ENCODE results near the gene RIPK4.
"Not testable (repeated sequence)": the region's sequence is repeated elsewhere in the genome, so short reads cannot be mapped to it uniquely, and the experiment has no call there.

Gene RIPK4

DNA sequence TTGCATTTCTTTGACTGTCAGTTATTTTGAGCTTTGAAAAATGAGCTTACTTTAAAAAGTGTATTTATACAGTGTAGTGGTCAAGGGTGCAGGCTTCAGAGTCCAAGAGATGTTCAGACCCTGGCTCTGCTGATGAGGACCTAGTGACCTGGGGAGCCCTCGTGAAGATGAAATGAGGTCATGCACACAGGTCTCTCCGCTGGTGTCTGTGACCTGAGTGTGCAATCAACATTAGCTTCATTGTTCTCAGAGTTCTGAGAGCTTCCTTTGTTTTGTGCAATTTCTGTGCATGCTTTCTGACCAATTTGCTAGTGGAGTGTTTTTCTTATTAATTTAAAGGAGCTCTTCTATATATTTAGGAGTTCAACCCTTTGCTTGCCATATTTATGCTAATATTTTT lies 71.3 kb downstream of the RIPK4 start:
- H3K27ac Mint-ChIP-seq, result no peak overlapping the region
- no peaks in the 10 kb centered on the region for H3K4me1 Mint-ChIP-seq (ENCODE audit: low read depth in 2 of 2)
- ATAC-seq (replicated peaks), result no peak
- H3K27me3 Mint-ChIP-seq, result peaks cover 31 to 87% of the 10 kb centered on the region in 2 donors
- H3K9me3 Mint-ChIP-seq, result no peaks in the 10 kb centered on the region
- no peaks in the 10 kb centered on the region for H3K36me3 Mint-ChIP-seq (ENCODE audit: insufficient read depth)
- DNase-seq, result no peak
- H3K4me3 Mint-ChIP-seq, result no peak overlapping the region

DNA sequence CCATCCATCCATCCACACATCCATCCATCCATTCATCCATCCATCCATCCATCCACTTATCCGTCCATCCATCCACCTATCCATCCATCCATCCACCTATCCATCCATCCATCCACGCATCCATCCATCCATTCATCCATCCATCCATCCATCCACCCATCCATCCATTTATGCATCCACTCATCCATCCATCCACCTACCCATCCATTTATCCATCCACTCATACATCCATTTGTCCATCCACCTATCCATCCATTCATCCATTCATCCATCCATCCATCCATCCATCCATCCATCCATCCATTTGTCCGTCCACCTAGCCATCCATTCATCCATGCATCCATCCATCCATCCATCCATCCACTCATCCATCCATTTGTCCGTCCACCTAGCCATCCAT lies 72.8 kb downstream of the RIPK4 start:
- H3K27ac Mint-ChIP-seq; H3K4me3 Mint-ChIP-seq; ATAC-seq (replicated peaks); H3K9me3 Mint-ChIP-seq; H3K36me3 Mint-ChIP-seq (ENCODE audit: insufficient read depth); H3K4me1 Mint-ChIP-seq (ENCODE audit: low read depth in 2 of 2); DNase-seq: not testable (repeated sequence)
- H3K27me3 Mint-ChIP-seq, result peaks cover 21 to 73% of the 10 kb centered on the region in 2 donors

DNA sequence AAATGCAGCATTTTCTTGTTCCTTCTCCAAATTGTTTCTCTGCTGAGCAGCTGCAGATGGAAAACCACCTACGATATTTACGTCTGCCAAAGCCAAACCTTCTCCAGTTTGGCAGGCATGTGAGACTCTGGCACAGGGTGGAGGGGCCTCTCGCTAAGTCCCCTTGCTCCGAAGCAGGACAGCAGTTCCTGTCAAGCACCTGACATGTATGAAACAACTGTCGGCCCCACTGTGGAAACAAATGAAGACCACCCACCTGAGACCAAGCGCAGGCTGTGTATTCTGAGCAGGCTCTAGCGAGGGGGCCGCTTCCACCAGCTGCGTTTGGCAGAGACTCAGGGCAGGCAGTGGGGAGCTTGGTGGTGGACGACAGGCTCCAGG lies 74.7 kb downstream of the RIPK4 start:
- no peak for ATAC-seq (replicated peaks)
- Mint-ChIP-seq H3K4me3 (no peak overlapping the region), H3K36me3 (ENCODE audit: insufficient read depth) (no peaks in the 10 kb centered on the region), H3K27me3 (peaks cover 12 to 58% of the 10 kb centered on the region in 2 donors), H3K4me1 (ENCODE audit: low read depth in 2 of 2) (no peaks in the 10 kb centered on the region), H3K9me3 (no peaks in the 10 kb centered on the region), H3K27ac (no peak overlapping the region)
- DNase-seq, result no peak

DNA sequence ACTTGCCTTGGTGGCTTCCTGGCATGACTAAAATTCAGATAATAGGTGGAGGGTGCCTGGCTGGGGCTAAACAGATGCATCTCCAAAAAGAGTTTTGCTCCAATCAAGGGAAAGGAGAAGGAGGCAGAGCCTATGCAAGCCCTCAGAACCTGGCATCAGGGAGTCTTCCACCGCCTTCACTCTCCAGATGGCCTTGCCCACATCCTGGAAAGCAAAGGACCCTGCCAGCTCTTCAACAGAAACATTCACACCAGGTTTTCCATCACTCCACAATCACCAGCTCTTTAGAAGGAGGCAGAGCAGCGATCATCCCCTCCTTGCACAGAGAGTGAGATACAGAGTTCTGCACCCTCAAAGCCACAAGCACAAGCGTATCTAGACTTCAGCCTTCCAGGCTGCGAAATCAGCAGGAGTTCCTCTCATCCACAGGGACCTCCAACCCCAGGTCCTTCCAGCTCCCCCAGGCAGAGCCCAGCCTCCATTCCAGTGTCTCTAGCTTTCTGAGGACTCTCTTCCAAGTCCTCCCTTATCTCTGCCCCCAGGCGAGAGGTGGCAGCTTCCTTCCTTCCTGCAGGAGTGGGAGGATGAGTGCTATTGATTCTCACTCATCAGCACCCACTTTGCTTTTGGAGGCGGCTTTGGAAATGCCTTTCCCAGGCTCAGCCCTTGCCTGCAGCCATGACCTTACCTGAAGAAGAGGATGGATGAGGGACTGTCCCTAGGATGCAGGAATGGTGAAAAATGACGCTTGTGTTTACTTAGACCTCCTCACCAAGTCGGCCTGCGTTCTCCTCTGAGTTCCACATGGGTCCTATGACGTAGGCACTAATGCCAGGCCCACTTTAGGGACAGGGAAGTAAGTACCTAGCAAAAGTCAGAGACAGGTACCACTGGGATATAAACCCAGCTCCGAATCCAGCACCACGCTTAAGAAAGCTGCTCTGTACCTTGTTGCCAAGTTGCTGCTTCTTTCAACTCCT lies 75.4 kb downstream of the RIPK4 start:
- no peak for ATAC-seq (replicated peaks)
- Mint-ChIP-seq H3K4me3 (no peak overlapping the region), H3K27ac (no peak overlapping the region), H3K4me1 (ENCODE audit: low read depth in 2 of 2) (no peaks in the 10 kb centered on the region), H3K27me3 (peaks cover 12 to 59% of the 10 kb centered on the region in 2 donors), H3K36me3 (ENCODE audit: insufficient read depth) (no peaks in the 10 kb centered on the region), H3K9me3 (no peaks in the 10 kb centered on the region)
- DNase-seq, result no peak

Measured in effector memory CD8-positive, alpha-beta T cell (primary cell).